Kidney (tissue), 14 donors: Measurements from ENCODE around the gene NUFIP1. TPM values are rescaled to one million over a fixed set of nuclear protein-coding genes. Genes with fewer than 3 reads are reported as not detected.
A peak's percentile ranks its signal among the peaks of the same experiment; 100 is the strongest.

ENCODE experiments used
- DNase-seq, 5 donors: peaks; one replicate each; pipeline ENCODE4 v3.0.0-alpha.2; 2013 to 2020
- FAIRE-seq: peaks from 2 replicates; lab custom pipeline; 2012; peaks lifted over from hg19 to GRCh38; lab: Jason Lieb, UNC
- H3K27ac ChIP-seq, 2 donors: one replicate each; pipeline ENCODE4 v1.7.0; 2013; ENCODE audit warnings: low read depth in 2 of 2, low read length in 2 of 2, inconsistent platforms in 1 of 2
- H3K27me3 ChIP-seq: one replicate; pipeline ENCODE4 v1.7.1; 2013; ENCODE audit warnings: low read length, inconsistent platforms; ENCODE audit not compliant: control insufficient read depth, insufficient read depth
- H3K36me3 ChIP-seq, 3 donors: one replicate each; pipeline versions ENCODE4 v1.7.0 to v1.7.1; 2013; ENCODE audit warnings: low read length in 3 of 3, control low read depth in 1 of 3, inconsistent platforms in 1 of 3; ENCODE audit not compliant: insufficient read depth in 3 of 3, control insufficient read depth in 2 of 3
- H3K4me1 ChIP-seq, 3 donors: one replicate each; pipeline versions ENCODE4 v1.7.0 to v1.7.1; 2013; ENCODE audit warnings: low read length in 3 of 3, inconsistent platforms in 1 of 3, low read depth in 1 of 3; ENCODE audit not compliant: control insufficient read depth in 2 of 3, insufficient read depth in 2 of 3
- H3K4me3 ChIP-seq, 3 donors: one replicate each; pipeline versions ENCODE4 v1.7.0 to v1.8.1; 2013; ENCODE audit warnings: low read length in 3 of 3, control low read depth in 1 of 3, inconsistent platforms in 1 of 3
- H3K9ac ChIP-seq, 3 donors: one replicate each; pipeline versions ENCODE4 v1.7.0 to v1.7.1; 2013; ENCODE audit warnings: low read length in 3 of 3, control low read depth in 1 of 3, inconsistent platforms in 1 of 3
- H3K9me3 ChIP-seq, 3 donors: one replicate each; pipeline versions ENCODE4 v1.7.0 to v1.7.1; 2013; ENCODE audit warnings: low read length in 3 of 3, control low read depth in 1 of 3, inconsistent platforms in 1 of 3; ENCODE audit not compliant: control insufficient read depth in 2 of 3, insufficient read depth in 1 of 3
- CTCF ChIP-seq: IDR thresholded peaks from 3 replicates; pipeline ENCODE4 v1.5.1; 2012; ENCODE audit warnings: mild to moderate bottlenecking, moderate library complexity, borderline replicate concordance; ENCODE audit not compliant: insufficient read depth; ENCODE audit errors: extremely low read depth
- intact Hi-C: fragments of 100-400 bp; cut with DNase I; formaldehyde crosslinking; loops from one replicate; pipeline ENCODE4 v1.11.1; 2022
- polyA plus RNA-seq: library from polyadenylated mRNA; stranded (reverse); fragments of 350-450 nt; fragmentation: Illumina TruSeq; extraction: RNeasy Lipid Tissue Mini Kit (QIAGEN cat#74804); gene quantifications from one replicate; pipeline ENCODE4 v1.2.3, GENCODE V29; 2014; ENCODE audit warnings: low read depth, low replicate concordance; ENCODE audit not compliant: insufficient read depth
- total RNA-seq: library from RNA; stranded (reverse); fragmentation: NEBNext Ultra II Directional; extraction: Animal tissue kit (Norgen Biotek cat#: 25700); gene quantifications from one replicate; pipeline ENCODE4 v1.2.1, GENCODE V29; 2021
- donor health status: control.
- donor health status: control.
- donor health status: control.
- donor health status: control.
- donor health status: control.
- donor health status: DM: yes; HTN: yes; CAD: no.
- donor health status: Normal renal cell carcinoma (clear cell type).

The NUFIP1 gene
- total and polyA plus RNA-seq, 2 donors from 2014 or later, result 3.4 to 5.5 TPM

GRCh38 chr13:45007225-45007624 is 18.0 kb upstream of the NUFIP1 start:
- TF ChIP-seq CTCF, result no peak
- Histone ChIP-seq H3K9me3 (no peaks in the 10 kb centered on the region), H3K4me1 (no peaks in the 10 kb centered on the region), H3K4me3 (no peak overlapping the region), H3K36me3 (peaks cover 7 to 35% (median 27%) of the 10 kb centered on the region in 3 donors), H3K27me3 (no peaks in the 10 kb centered on the region), H3K27ac (no peak overlapping the region), H3K9ac (no peak overlapping the region)
- no peak for DNase-seq
- intact Hi-C loops, result no loop called here
- FAIRE-seq, result no peak

GRCh38 chr13:45004096-45004495 is 14.8 kb upstream of the NUFIP1 start:
- Histone ChIP-seq H3K36me3 (peaks cover 9 to 19% (median 13%) of the 10 kb centered on the region in 3 donors), H3K4me3 (no peak overlapping the region), H3K27ac (no peak overlapping the region), H3K9ac (no peak overlapping the region), H3K27me3 (no peaks in the 10 kb centered on the region), H3K4me1 (no peaks in the 10 kb centered on the region), H3K9me3 (no peaks in the 10 kb centered on the region)
- TF ChIP-seq CTCF, result no peak
- intact Hi-C loops, result no loop called here
- no peak for FAIRE-seq
- no peak for DNase-seq

- H3K27ac ChIP-seq, result no peak overlapping the region
- FAIRE-seq (no peak), DNase-seq (no peak)
- intact Hi-C loops, result no loop called here
- H3K36me3 ChIP-seq, result peaks cover 7 to 19% (median 13%) of the 10 kb centered on the region in 3 donors
- no peak overlapping the region for H3K9ac ChIP-seq
- no peak overlapping the region for H3K4me3 ChIP-seq
- no peak for TF ChIP-seq CTCF
- no peaks in the 10 kb centered on the region for H3K9me3 ChIP-seq
- no peaks in the 10 kb centered on the region for H3K4me1 ChIP-seq
- H3K27me3 ChIP-seq, result no peaks in the 10 kb centered on the region
Observed at GRCh38 chr13:45003417-45003816, 14.1 kb upstream of the NUFIP1 start.

GRCh38 chr13:44989941-44990340 is 670 bp upstream of the NUFIP1 start:
- Histone ChIP-seq H3K4me1 (peaks cover 0 to 17% (median 0%) of the 10 kb centered on the region in 3 donors), H3K27ac (peak overlapping the region in 1 of 2 donors; percentile 86), H3K27me3 (no peaks in the 10 kb centered on the region), H3K9ac (peak overlapping the region; percentile 83 to 96 (median 84)), H3K9me3 (no peaks in the 10 kb centered on the region), H3K4me3 (peak overlapping the region; percentile 76 to 89 (median 79)), H3K36me3 (no peaks in the 10 kb centered on the region)
- DNase-seq, result no peak
- no peak for FAIRE-seq
- TF ChIP-seq CTCF, result no peak
- intact Hi-C loops, result no loop called here
